ENCODE results near the gene ZIM2.

Gene ZIM2

DNA sequence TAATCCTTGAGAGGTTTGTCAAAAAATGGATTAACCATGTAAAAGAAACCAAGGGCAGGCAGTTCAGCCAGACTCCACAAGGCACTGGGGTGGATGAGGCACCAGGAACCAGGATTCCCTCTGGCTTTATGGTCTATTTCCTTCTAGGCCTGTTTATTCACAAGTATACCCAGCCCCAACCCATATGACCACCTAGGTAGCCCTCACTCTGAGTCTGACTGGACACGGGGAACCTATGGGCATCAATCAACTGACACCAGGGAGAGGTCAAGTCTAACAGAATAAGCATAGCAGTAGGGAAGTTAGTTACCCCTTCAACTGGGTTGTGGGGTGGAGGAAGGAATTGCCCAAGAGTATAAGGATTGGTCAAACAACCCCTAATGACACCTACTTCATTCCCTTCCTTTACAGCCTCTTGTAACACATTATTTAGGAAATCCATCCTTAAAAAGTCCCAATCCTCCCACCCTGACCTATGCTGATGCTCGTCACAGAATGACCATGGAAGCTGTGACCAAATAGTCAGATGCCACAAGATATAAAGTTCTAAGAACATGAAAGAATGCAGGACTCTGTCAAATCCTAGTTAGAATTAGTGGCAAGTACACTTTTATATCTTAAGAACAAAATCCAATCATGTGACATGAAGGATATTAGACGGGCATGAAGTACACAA is 31.7 kb downstream of the ZIM2 start:
- DNase-seq (ENCODE audit: low read depth), result no peak

GRCh38 chr19:56806639-56807038 is 33.9 kb downstream of the ZIM2 start:
- no peak for DNase-seq (ENCODE audit: low read depth)

DNA sequence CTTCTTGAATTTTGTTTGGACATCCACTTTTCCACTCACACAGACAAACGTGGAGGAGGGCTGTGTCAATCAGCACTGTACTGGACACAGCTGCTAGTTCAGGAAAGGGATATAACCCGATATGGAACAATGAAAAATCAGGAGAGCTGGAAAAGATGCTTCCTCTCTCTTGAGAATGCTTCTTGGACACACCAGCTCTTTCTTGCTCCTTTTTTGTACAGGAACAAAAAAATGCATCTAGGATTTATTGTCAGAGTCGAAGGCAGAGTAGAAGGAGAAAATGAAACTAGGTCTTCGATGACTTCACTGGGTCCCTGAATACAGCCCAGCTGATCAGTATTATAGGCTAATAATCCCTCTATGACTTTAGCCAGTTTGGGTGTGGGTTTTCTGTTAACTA is 62.2 kb downstream of the ZIM2 start:
- no peak for DNase-seq (ENCODE audit: low read depth)

DNA sequence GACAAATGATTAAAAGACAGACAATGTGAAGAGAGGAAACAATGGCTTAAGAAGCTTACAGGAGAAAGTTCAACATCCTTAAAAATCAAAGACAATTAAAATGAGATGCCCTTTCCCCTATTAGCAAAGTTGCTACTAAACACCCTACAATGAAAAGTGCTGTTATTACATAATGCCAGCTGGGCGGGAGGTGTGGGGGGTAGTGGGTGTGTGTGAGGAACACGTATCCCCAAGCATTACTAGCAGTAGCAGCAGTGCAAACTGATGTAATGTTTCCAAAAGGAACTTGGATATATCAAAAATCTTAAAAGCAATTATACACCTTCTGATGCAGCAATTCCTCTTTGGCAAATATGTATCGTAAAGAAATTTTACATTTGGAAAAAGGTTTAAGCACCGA is 70.9 kb downstream of the ZIM2 start:
- DNase-seq (ENCODE audit: low read depth), result no peak

- no peak for DNase-seq (ENCODE audit: low read depth)
Measured at GRCh38 chr19:56765137-56765536, 75.4 kb downstream of the ZIM2 start.

DNA sequence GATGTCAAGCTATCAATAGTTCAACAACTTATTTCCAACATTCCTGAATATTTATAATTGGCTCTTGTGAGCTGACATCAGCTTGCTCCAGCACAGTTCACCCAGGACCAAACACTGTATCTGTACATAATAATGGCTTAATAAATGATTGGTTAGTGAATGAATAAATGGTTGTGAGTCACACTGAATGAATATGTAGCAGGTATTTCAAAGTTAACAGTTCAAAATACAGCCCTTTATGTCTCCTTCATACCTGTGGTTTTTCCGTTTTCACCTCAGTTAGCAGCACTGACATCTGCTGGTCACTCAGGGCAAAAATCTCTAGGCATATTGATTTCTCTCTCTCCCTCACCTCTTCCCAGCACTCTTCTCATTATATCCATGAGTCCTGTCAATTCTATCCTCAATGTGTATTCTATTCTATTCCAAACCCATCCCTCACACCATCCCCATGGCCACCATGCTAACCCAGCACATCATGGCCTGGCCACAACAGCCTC is 76.3 kb downstream of the ZIM2 start:
- no peak for DNase-seq (ENCODE audit: low read depth)

- DNase-seq (ENCODE audit: low read depth), result no peak
Measured at GRCh38 chr19:56760842-56761241, 79.7 kb downstream of the ZIM2 start.

- no peak for DNase-seq (ENCODE audit: low read depth)
Measured at GRCh38 chr19:56759531-56759930, 81.0 kb downstream of the ZIM2 start.

- DNase-seq (ENCODE audit: low read depth), result no peak
Measured at GRCh38 chr19:56751078-56751489, 89.4 kb downstream of the ZIM2 start.

GRCh38 chr19:56750658-56751057 is 89.9 kb downstream of the ZIM2 start:
- DNase-seq (ENCODE audit: low read depth), result no peak

DNA sequence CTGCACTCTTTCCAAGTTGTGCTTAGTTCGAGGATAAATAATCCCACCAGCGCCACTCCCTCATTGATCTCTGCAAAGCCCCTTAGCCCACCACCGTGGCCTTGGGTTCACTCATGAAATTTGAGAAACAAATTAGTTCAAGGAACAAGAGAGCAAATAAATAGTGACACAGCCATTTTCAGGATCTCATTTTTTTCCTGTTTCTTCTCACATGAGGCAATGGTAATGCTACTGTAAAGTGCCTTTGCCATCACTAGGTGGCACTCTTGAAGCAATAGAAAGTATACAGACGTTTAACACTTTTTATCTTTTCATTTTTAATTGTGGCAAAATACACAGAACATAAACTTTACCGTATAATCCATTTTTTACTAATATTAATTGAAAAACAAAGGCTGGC is 92.1 kb downstream of the ZIM2 start:
- no peak for DNase-seq (ENCODE audit: low read depth)

- DNase-seq (ENCODE audit: low read depth), result no peak
Measured at GRCh38 chr19:56746367-56746766, 94.2 kb downstream of the ZIM2 start.

DNA sequence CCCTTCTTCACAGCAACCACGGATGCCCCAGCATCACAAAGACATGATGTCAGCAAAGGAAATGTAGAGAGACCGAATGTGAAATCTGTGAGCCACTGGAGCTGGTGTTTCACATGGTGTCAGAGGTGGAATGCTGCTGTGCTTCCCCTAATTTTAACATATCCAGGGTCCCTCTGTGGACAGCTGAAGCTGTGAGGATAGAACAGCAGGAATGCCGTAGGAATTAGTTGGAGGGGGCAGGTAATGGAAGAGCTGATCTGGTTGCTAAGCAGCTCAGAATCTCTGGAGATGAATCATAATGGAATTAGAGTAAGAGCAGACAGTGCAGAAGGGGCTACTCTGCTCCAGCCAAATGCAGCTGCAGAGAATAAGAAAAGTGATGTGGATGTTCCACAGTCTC is 100.0 kb downstream of the ZIM2 start:
- no peak for DNase-seq (ENCODE audit: low read depth)

DNA sequence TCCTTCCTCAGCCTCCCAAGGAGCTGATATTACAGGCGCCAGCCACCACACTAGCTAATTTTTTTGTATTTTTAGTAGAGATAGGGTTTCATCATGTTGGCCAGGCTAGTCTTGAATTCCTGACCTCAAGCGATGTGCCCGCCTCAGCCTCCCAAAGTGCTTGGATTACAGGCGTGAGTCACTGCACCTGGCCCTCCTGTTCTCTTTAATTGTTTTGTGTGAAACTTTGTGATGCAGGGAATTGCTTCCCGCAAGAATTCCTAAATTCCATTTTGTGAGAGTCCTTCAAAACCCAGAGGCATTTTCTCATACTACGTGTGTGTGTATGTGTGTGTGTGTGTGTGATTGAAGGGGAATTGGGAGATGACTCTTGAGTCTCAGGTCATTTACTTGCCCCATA is 104.0 kb downstream of the ZIM2 start:
- no peak for DNase-seq (ENCODE audit: low read depth)

DNA sequence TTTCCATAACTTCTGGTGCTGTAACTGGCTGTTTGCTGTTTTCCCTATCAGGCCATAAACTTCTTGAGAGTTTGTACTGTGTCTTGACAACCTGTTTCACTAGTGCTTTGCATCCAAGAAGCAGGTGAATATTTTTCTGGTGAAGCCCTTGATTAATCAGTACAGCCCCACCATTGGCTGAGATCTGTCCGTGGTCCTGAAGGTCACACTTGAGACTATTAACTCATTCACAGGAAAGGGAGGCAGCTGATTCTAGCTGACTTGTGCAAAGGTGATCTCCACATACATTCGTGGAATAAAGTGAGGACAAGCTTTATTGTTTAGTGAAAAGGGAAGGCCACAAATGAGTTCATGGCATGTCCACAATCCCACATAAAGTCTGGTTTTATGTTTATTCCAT is 107.5 kb downstream of the ZIM2 start:
- no peak for DNase-seq (ENCODE audit: low read depth)

- DNase-seq (ENCODE audit: low read depth), result no peak
Measured at GRCh38 chr19:56727677-56728076, 112.8 kb downstream of the ZIM2 start.

DNA sequence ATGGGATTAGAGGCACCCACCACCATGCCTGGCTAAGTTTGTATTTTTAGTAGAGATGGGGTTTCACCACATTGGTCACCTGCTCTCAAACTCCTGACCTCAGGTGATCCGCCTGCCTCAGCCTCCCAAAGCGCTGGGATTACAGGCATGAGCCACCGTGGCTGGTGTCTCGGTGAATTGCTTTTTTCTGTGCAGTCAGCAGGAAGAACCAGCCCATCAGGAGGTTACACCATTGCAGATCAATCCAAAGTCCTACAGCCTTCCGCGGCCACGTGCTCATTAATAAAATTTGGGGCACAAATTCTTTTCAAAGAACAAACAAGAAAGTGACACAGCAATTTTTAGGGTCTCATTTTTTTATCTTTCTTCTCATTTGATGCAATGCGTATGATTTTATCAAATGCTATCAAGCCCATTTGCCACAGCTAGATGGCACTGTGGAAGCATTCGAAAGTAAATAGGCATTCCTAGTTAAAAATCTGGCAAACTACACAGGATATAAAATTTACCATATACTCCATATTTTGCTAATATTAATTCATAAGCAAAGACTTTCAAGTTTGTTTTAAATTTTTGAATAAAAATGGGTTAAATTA is 114.6 kb downstream of the ZIM2 start:
- no peak for DNase-seq (ENCODE audit: low read depth)

All from stimulated activated CD8-positive, alpha-beta memory T cell treated with anti-CD3 and anti-CD28 coated beads, Interleukin-12 subunit alpha, Interleukin-12 subunit beta, amount 100 ng/mL, for 1 hour (primary cell).